Ecto neural progenitor cell (in vitro differentiated cells): Measurements from ENCODE around the gene DOCK1.

Experiments used
- DNase-seq: peaks from one replicate; pipeline ENCODE4 v3.0.0-alpha.2; 2018; ENCODE audit warnings: low spot score

DOCK1 gene

GRCh38 chr10:127036987-127037386 is 131.8 kb downstream of the DOCK1 start:
- no peak for DNase-seq

- DNase-seq, result no peak
Observed at GRCh38 chr10:127039435-127039834, 134.2 kb downstream of the DOCK1 start.

- DNase-seq, result no peak
Observed at GRCh38 chr10:127040756-127041155, 135.5 kb downstream of the DOCK1 start.

- DNase-seq, result no peak
Observed at GRCh38 chr10:127041552-127041951, 136.3 kb downstream of the DOCK1 start.

GRCh38 chr10:127043301-127043700 is 138.1 kb downstream of the DOCK1 start:
- no peak for DNase-seq

GRCh38 chr10:127044186-127044585 is 139.0 kb downstream of the DOCK1 start:
- no peak for DNase-seq

- DNase-seq, result no peak
Observed at GRCh38 chr10:127046975-127047877, 142.0 kb downstream of the DOCK1 start.

GRCh38 chr10:127047878-127048238 is 142.6 kb downstream of the DOCK1 start:
- no peak for DNase-seq

GRCh38 chr10:127048630-127049029 is 143.4 kb downstream of the DOCK1 start:
- DNase-seq, result no peak

GRCh38 chr10:127052001-127052400 is 146.8 kb downstream of the DOCK1 start:
- no peak for DNase-seq

GRCh38 chr10:127055263-127055662 is 150.0 kb downstream of the DOCK1 start:
- DNase-seq, result no peak

GRCh38 chr10:127059314-127059713 is 154.1 kb downstream of the DOCK1 start:
- DNase-seq, result no peak

GRCh38 chr10:127063762-127064161 is 158.5 kb downstream of the DOCK1 start:
- no peak for DNase-seq

GRCh38 chr10:127064474-127064873 is 159.2 kb downstream of the DOCK1 start:
- no peak for DNase-seq

- no peak for DNase-seq
Observed at GRCh38 chr10:127067542-127068194, 162.4 kb downstream of the DOCK1 start.

GRCh38 chr10:127068485-127068884 is 163.3 kb downstream of the DOCK1 start:
- no peak for DNase-seq

- DNase-seq, result no peak
Observed at GRCh38 chr10:127069436-127069835, 164.2 kb downstream of the DOCK1 start.

- no peak for DNase-seq
Observed at GRCh38 chr10:127071126-127071525, 165.9 kb downstream of the DOCK1 start.

GRCh38 chr10:127073666-127074065 is 168.4 kb downstream of the DOCK1 start:
- DNase-seq, result no peak

GRCh38 chr10:127079392-127079791 is 174.2 kb downstream of the DOCK1 start:
- DNase-seq, result no peak

- no peak for DNase-seq
Observed at GRCh38 chr10:127080317-127080716, 175.1 kb downstream of the DOCK1 start.

- DNase-seq, result peak; percentile 1
Observed at GRCh38 chr10:127081851-127082345, 176.7 kb downstream of the DOCK1 start.

GRCh38 chr10:127082651-127083050 is 177.4 kb downstream of the DOCK1 start:
- DNase-seq, result no peak
